CD4-positive, alpha-beta T cell (primary cell): ENCODE data around the gene CALML3. TPM values are rescaled to one million over a fixed set of nuclear protein-coding genes. Genes with fewer than 3 reads are reported as not detected.

ENCODE experiments used
- ATAC-seq: fragments of 200-7000 bp; cut with Tn5 transposase; one replicate; pipeline ENCODE4 v1.10.0; 2022; ENCODE audit warnings: mild to moderate bottlenecking; ENCODE audit not compliant: poor library complexity
- CTCF ChIA-PET: fragments of 350-600 bp; sonication (Branson Sonifier 250); formaldehyde crosslinking; loops from one replicate; lab custom pipeline; 2021; ENCODE audit warnings: antibody characterized with exemption, inconsistent platforms; lab: Charles Lee
- POLR2A ChIA-PET: fragments of 350-600 bp; sonication (Branson Sonifier 250); formaldehyde crosslinking; loops from one replicate; lab custom pipeline; 2021; ENCODE audit warnings: antibody characterized with exemption, inconsistent platforms; lab: Charles Lee
- DNase-seq, 14 experiments: peaks; one replicate each; pipeline ENCODE4 v3.0.0-alpha.2; 2013 to 2020; ENCODE audit warnings: mixed read lengths in 2 of 14
- H3K27ac ChIP-seq, 2 donors: one replicate each; pipeline versions ENCODE4 v1.5.1 to v1.7.0; 2013; ENCODE audit warnings: low read length in 2 of 2, low read depth in 1 of 2, mild to moderate bottlenecking in 1 of 2
- H3K27me3 ChIP-seq, 2 experiments: 1 replicate in 1 of 2; 2 replicates in 1 of 2; pipeline versions ENCODE4 v1.6.1 to v1.7.0; 2013; ENCODE audit warnings: low read length in 2 of 2, control low read depth in 1 of 2, mild to moderate bottlenecking in 1 of 2, moderate library complexity in 1 of 2; ENCODE audit not compliant: insufficient read depth in 2 of 2, control insufficient read depth in 1 of 2
- H3K36me3 ChIP-seq: one replicate; pipeline ENCODE4 v1.6.1; 2013; ENCODE audit warnings: low read length, control low read depth; ENCODE audit not compliant: insufficient read depth
- H3K4me1 ChIP-seq: one replicate; pipeline ENCODE4 v1.6.1; 2013; ENCODE audit warnings: low read length, control low read depth; ENCODE audit not compliant: insufficient read depth
- H3K4me3 ChIP-seq: one replicate; pipeline ENCODE4 v1.5.1; 2013; ENCODE audit warnings: mild to moderate bottlenecking, low read length, moderate library complexity
- H3K9me3 ChIP-seq, 2 experiments: 1 replicate in 1 of 2; 2 replicates in 1 of 2; pipeline versions ENCODE4 v1.6.1 to v1.7.0; 2013; ENCODE audit warnings: low read length in 2 of 2, mild to moderate bottlenecking in 2 of 2, control low read depth in 1 of 2, moderate library complexity in 1 of 2; ENCODE audit not compliant: control insufficient read depth in 1 of 2, insufficient read depth in 1 of 2
- H3K27ac Mint-ChIP-seq: one replicate; pipeline ENCODE4 v1.8.0; 2020; ENCODE audit warnings: mixed read lengths
- H3K27me3 Mint-ChIP-seq: one replicate; pipeline ENCODE4 v1.8.0; 2021; ENCODE audit warnings: mixed read lengths
- H3K36me3 Mint-ChIP-seq: one replicate; pipeline ENCODE4 v1.8.0; 2021; ENCODE audit warnings: low read depth, mixed read lengths
- H3K4me1 Mint-ChIP-seq: one replicate; pipeline ENCODE4 v1.8.0; 2021; ENCODE audit warnings: low read depth, mixed read lengths
- H3K4me3 Mint-ChIP-seq: one replicate; pipeline ENCODE4 v1.8.0; 2020; ENCODE audit warnings: mild to moderate bottlenecking, mixed read lengths
- H3K9me3 Mint-ChIP-seq: one replicate; pipeline ENCODE4 v1.8.0; 2020; ENCODE audit warnings: mixed read lengths
- CTCF ChIP-seq: fragments of 200-600 bp; IDR thresholded peaks from one replicate; pipeline ENCODE4 v1.8.0; 2022; ENCODE audit warnings: antibody characterized with exemption, mild to moderate bottlenecking
- intact Hi-C, 2 experiments: fragments of 100-400 bp; cut with DNase I in 1 of 2; cut with micrococcal nuclease in 1 of 2; formaldehyde crosslinking; loops; one replicate each; pipeline versions ENCODE4 v1.15.1 to v1.9.0; 2023 to 2025; cut with DNase I, micrococcal nuclease
- total RNA-seq, 174 experiments: library from RNA in 2 of 174; stranded (reverse) in 2 of 174; gene quantifications; one replicate each; pipeline ENCODE4 v1.2.3 and lab custom pipeline; 2021 to 2026

CALML3 gene
- total RNA-seq, 2 experiments from 2014 or later: not detected

- H3K27me3 Mint-ChIP-seq: no peaks in the 10 kb centered on the region
- peak in 1 of 14 experiments; percentile 7 for DNase-seq
- H3K9me3 Mint-ChIP-seq: no peaks in the 10 kb centered on the region
- H3K4me3 Mint-ChIP-seq: no peak overlapping the region
- Histone ChIP-seq H3K27ac (no peak overlapping the region), H3K9me3 (no peaks in the 10 kb centered on the region), H3K36me3 (no peaks in the 10 kb centered on the region), H3K4me1 (peaks cover 7% of the 10 kb centered on the region), H3K4me3 (no peak overlapping the region), H3K27me3 (peaks cover 0 to 2% of the 10 kb centered on the region in 2 experiments)
- CTCF ChIA-PET: no interaction called here
- H3K27ac Mint-ChIP-seq: no peak overlapping the region
- no peak for ATAC-seq
- no peaks in the 10 kb centered on the region for H3K36me3 Mint-ChIP-seq
- intact Hi-C loops: no loop called here
- H3K4me1 Mint-ChIP-seq: peaks cover 12% of the 10 kb centered on the region
- TF ChIP-seq CTCF: no peak
- POLR2A ChIA-PET: no interaction called here
These were observed 16.6 kb upstream of the CALML3 start for GRCh38 chr10:5508161-5508604.

GRCh38 chr10:5508786-5509185 is 16.0 kb upstream of the CALML3 start:
- Mint-ChIP-seq H3K36me3 (no peaks in the 10 kb centered on the region), H3K4me3 (no peak overlapping the region), H3K27me3 (no peaks in the 10 kb centered on the region), H3K4me1 (peaks cover 18% of the 10 kb centered on the region), H3K27ac (no peak overlapping the region), H3K9me3 (no peaks in the 10 kb centered on the region)
- POLR2A ChIA-PET: no interaction called here
- ATAC-seq (no peak), DNase-seq (peak in 1 of 14 experiments; percentile 4)
- Histone ChIP-seq H3K4me1 (peaks cover 8% of the 10 kb centered on the region), H3K9me3 (no peaks in the 10 kb centered on the region), H3K4me3 (no peak overlapping the region), H3K27me3 (peaks cover 0 to 2% of the 10 kb centered on the region in 2 experiments), H3K36me3 (no peaks in the 10 kb centered on the region), H3K27ac (no peak overlapping the region)
- no peak for TF ChIP-seq CTCF
- CTCF ChIA-PET: no interaction called here
- intact Hi-C loops: no loop called here

GRCh38 chr10:5509236-5509635 is 15.5 kb upstream of the CALML3 start:
- CTCF ChIA-PET: no interaction called here
- Histone ChIP-seq H3K27me3 (peaks cover 0 to 2% of the 10 kb centered on the region in 2 experiments), H3K9me3 (peaks cover 0 to under 1% of the 10 kb centered on the region in 2 experiments), H3K27ac (no peak overlapping the region), H3K4me3 (no peak overlapping the region), H3K4me1 (peaks cover 8% of the 10 kb centered on the region), H3K36me3 (no peaks in the 10 kb centered on the region)
- Mint-ChIP-seq H3K27ac (no peak overlapping the region), H3K9me3 (no peaks in the 10 kb centered on the region), H3K4me3 (no peak overlapping the region), H3K4me1 (peaks cover 19% of the 10 kb centered on the region), H3K36me3 (no peaks in the 10 kb centered on the region), H3K27me3 (no peaks in the 10 kb centered on the region)
- POLR2A ChIA-PET: no interaction called here
- ATAC-seq (no peak), DNase-seq (no peak)
- no peak for TF ChIP-seq CTCF
- intact Hi-C loops: no loop called here
